ENCODE results near the gene LRRC56.
"Not testable (repeated sequence)": the region's sequence is repeated elsewhere in the genome, so short reads cannot be mapped to it uniquely, and the experiment has no call there.

Gene LRRC56

GRCh38 chr11:516400-516799, 20.9 kb upstream of the LRRC56 start:
- peaks cover 3% of the 10 kb centered on the region for H3K36me3 ChIP-seq (ENCODE audit: control insufficient read depth, insufficient read depth, low read length)
- no peaks in the 10 kb centered on the region for H3K9me3 ChIP-seq (ENCODE audit: control insufficient read depth, insufficient read depth, low read length)
- H3K9ac ChIP-seq (ENCODE audit: low read depth, low read length): no peak overlapping the region
- H3K27me3 ChIP-seq (ENCODE audit: control insufficient read depth, insufficient read depth, low read length): no peaks in the 10 kb centered on the region
- no peak overlapping the region for H3K4me3 ChIP-seq (ENCODE audit: low read depth, low read length)
- no peaks in the 10 kb centered on the region for H3K4me1 ChIP-seq (ENCODE audit: control insufficient read depth, insufficient read depth, low read length)

- not testable (repeated sequence) for H3K9ac ChIP-seq (ENCODE audit: low read depth, low read length); H3K4me1 ChIP-seq (ENCODE audit: control insufficient read depth, insufficient read depth, low read length); H3K9me3 ChIP-seq (ENCODE audit: control insufficient read depth, insufficient read depth, low read length); H3K4me3 ChIP-seq (ENCODE audit: low read depth, low read length); H3K27me3 ChIP-seq (ENCODE audit: control insufficient read depth, insufficient read depth, low read length); H3K36me3 ChIP-seq (ENCODE audit: control insufficient read depth, insufficient read depth, low read length)
Measured at GRCh38 chr11:516918-517685, 20.2 kb upstream of the LRRC56 start.

DNA sequence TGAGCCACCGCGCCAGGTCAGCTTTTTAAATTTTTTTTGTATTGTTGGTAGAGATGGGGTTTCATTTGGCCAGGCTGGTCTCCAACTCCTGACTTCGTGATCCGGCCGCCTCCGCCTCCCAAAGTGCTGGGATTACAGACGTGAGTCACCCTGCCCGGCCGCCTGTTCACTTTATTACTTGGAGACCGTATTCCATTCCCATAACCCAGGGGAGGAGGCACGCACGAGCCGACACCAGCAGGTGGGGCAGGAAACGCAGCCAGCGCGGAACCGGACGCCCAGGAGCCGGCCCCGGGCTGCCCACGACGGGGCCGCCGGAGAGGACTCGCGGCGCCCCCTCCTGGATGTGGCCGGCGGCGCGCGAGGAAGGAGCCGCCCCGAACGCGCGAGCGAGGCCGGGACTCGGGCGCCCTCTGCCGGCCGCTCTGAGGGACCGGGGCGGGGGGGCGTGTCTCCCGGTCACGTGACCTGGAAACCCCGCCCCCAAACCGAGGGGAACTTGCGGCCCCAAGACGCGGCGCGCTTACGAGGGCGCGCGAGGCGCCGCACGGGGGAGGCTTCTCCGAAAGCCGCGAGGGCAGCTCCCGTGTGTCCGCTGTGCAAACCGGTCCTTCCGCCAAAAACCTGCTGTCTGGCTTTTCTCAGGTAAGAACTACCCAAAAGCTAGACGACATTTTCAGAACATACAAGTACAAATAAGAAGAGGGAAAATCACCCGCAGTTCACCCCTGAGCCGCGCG, 18.7 kb upstream of the LRRC56 start:
- Histone ChIP-seq H3K9ac (ENCODE audit: low read depth, low read length) (no peak overlapping the region), H3K4me1 (ENCODE audit: control insufficient read depth, insufficient read depth, low read length) (no peaks in the 10 kb centered on the region), H3K36me3 (ENCODE audit: control insufficient read depth, insufficient read depth, low read length) (peaks cover 3% of the 10 kb centered on the region), H3K9me3 (ENCODE audit: control insufficient read depth, insufficient read depth, low read length) (no peaks in the 10 kb centered on the region), H3K4me3 (ENCODE audit: low read depth, low read length) (peak overlapping the region; percentile 30), H3K27me3 (ENCODE audit: control insufficient read depth, insufficient read depth, low read length) (no peaks in the 10 kb centered on the region)

DNA sequence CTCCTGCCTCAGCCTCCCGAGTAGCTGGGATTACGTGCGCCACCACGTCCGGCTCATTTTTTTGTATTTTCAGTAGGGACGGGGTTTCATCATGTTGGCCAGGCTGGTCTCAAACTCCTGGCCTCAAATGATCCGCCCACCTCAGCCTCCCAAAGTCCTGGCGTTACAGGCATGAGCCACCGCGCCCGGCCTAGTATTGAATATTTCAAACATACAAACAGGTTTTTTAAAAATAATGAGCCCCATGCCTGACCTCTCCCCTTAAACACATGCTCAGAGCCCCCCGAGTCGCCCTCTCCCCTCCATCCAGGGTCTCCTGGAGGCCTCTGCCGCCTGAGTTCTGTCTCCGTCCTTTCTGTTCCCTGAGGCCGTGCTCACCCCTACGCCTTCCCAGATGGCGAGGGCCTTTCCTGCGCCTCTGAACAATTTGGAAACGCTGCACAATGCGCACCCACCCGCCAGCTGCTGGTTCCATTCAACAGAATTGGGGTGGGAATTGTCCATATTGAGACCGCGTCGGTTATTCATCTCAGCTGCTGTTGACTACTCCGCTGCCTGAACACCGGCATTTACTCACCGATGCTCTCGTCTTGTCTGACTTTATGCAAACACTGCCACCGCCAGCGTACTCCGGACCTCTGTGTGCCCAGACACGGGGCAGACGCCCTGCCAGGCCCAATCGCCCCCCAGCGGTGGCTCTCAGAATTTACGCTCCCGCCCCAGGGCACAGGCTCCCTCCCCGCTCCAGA, 16.7 kb upstream of the LRRC56 start:
- no peaks in the 10 kb centered on the region for H3K4me1 ChIP-seq (ENCODE audit: control insufficient read depth, insufficient read depth, low read length)

DNA sequence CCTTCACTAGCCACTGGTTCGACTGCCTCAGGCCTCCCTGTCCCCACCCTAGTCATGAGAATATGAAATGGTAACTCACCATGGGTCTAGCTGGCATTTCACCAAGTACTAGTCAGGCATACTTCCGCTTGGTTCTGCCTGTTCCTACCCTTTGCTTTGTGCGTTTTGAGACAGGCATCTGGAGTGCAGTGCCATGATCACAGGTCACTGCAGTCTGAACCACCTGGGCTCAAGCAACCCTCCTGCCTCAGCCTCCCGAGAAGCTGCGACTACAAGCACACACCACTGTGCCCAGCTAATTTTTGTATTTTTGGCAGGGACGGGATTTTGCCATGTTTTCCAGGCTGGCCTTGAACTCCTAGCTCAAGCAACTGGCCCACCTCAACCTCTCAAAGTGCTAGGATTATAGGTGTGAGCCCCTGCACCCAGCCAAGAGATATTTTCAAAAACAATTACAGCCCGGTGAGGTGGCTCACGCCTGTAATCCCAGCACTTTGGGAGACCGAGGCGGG, 16.1 kb upstream of the LRRC56 start:
- no peaks in the 10 kb centered on the region for H3K27me3 ChIP-seq (ENCODE audit: control insufficient read depth, insufficient read depth, low read length)
- no peaks in the 10 kb centered on the region for H3K4me1 ChIP-seq (ENCODE audit: control insufficient read depth, insufficient read depth, low read length)
- no peaks in the 10 kb centered on the region for H3K36me3 ChIP-seq (ENCODE audit: control insufficient read depth, insufficient read depth, low read length)
- H3K9me3 ChIP-seq (ENCODE audit: control insufficient read depth, insufficient read depth, low read length): no peaks in the 10 kb centered on the region
- no peak overlapping the region for H3K9ac ChIP-seq (ENCODE audit: low read depth, low read length)
- no peak overlapping the region for H3K4me3 ChIP-seq (ENCODE audit: low read depth, low read length)

More for the DNA sequence above, 16.7 kb upstream of the LRRC56 start:
- H3K4me3 ChIP-seq (ENCODE audit: low read depth, low read length): no peak overlapping the region
- H3K36me3 ChIP-seq (ENCODE audit: control insufficient read depth, insufficient read depth, low read length): peaks cover 3% of the 10 kb centered on the region
- H3K9ac ChIP-seq (ENCODE audit: low read depth, low read length): no peak overlapping the region
- no peaks in the 10 kb centered on the region for H3K9me3 ChIP-seq (ENCODE audit: control insufficient read depth, insufficient read depth, low read length)
- H3K27me3 ChIP-seq (ENCODE audit: control insufficient read depth, insufficient read depth, low read length): no peaks in the 10 kb centered on the region

DNA sequence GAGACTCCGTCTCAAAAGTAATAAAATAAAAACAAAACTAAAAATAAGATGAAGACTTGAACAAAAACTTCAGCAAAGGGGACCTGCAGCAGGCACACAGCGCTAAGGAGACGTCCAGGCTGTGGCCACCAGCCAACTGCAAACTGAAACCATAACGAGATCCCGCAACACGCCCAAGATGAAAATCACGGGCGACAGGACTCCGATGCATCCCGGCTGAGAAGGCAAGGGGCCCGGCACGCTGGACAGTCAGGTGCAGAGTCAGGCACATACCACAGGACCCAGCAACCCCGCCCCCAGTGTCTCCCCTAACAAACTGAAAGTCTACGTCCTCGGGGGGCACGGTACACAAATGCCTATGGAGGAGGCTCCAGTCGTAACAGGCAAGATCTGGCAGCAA, 11.1 kb upstream of the LRRC56 start:
- H3K9me3 ChIP-seq (ENCODE audit: control insufficient read depth, insufficient read depth, low read length): no peaks in the 10 kb centered on the region
- no peak overlapping the region for H3K4me3 ChIP-seq (ENCODE audit: low read depth, low read length)
- peaks cover 2% of the 10 kb centered on the region for H3K36me3 ChIP-seq (ENCODE audit: control insufficient read depth, insufficient read depth, low read length)
- H3K9ac ChIP-seq (ENCODE audit: low read depth, low read length): no peak overlapping the region
- no peaks in the 10 kb centered on the region for H3K27me3 ChIP-seq (ENCODE audit: control insufficient read depth, insufficient read depth, low read length)
- H3K4me1 ChIP-seq (ENCODE audit: control insufficient read depth, insufficient read depth, low read length): no peaks in the 10 kb centered on the region

GRCh38 chr11:528166-528814, 9.0 kb upstream of the LRRC56 start:
- no peak overlapping the region for H3K9ac ChIP-seq (ENCODE audit: low read depth, low read length)
- H3K36me3 ChIP-seq (ENCODE audit: control insufficient read depth, insufficient read depth, low read length): peaks cover 16% of the 10 kb centered on the region
- no peak overlapping the region for H3K4me3 ChIP-seq (ENCODE audit: low read depth, low read length)
- H3K9me3 ChIP-seq (ENCODE audit: control insufficient read depth, insufficient read depth, low read length): no peaks in the 10 kb centered on the region
- H3K4me1 ChIP-seq (ENCODE audit: control insufficient read depth, insufficient read depth, low read length): no peaks in the 10 kb centered on the region
- H3K27me3 ChIP-seq (ENCODE audit: control insufficient read depth, insufficient read depth, low read length): no peaks in the 10 kb centered on the region

- Histone ChIP-seq H3K36me3 (ENCODE audit: control insufficient read depth, insufficient read depth, low read length) (peaks cover 23% of the 10 kb centered on the region), H3K27me3 (ENCODE audit: control insufficient read depth, insufficient read depth, low read length) (no peaks in the 10 kb centered on the region), H3K4me1 (ENCODE audit: control insufficient read depth, insufficient read depth, low read length) (no peaks in the 10 kb centered on the region), H3K4me3 (ENCODE audit: low read depth, low read length) (no peak overlapping the region), H3K9ac (ENCODE audit: low read depth, low read length) (no peak overlapping the region), H3K9me3 (ENCODE audit: control insufficient read depth, insufficient read depth, low read length) (no peaks in the 10 kb centered on the region)
Measured at GRCh38 chr11:528815-529727, 8.3 kb upstream of the LRRC56 start.

DNA sequence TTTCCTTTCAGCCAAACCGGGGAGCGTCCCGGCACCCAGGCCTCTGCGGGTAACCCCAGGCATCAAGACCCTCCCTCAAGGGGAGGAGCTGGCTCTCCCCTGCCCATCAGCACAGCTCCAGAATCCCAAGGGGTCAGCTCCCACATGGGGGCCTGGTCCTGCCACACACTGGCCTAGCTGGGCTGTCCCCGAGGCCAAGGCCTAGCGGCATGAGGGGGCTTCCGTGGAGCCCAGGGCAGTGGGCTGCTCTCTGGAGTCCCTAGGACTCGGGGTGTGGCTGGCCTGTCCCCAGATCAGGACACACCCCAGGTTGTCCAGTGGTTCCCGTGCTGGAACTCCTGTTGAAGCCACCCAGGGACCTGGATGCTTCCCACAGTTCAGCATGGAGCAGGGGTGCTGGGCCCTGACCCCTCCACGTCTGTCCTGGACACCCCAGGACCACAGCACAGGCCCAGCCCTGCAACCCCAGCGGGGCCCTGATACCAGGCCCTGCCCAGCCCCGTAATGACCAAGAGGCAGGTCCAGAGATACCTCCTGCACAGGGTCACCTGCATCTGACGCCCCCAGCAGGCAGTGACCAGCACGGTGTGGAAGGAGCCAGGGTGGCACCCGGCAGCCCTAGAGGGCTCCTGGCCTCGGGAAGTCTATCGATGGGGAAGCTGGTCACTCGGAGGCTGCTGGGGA, 7.5 kb upstream of the LRRC56 start:
- Histone ChIP-seq H3K9ac (ENCODE audit: low read depth, low read length) (no peak overlapping the region), H3K4me3 (ENCODE audit: low read depth, low read length) (no peak overlapping the region), H3K36me3 (ENCODE audit: control insufficient read depth, insufficient read depth, low read length) (peaks cover 23% of the 10 kb centered on the region), H3K27me3 (ENCODE audit: control insufficient read depth, insufficient read depth, low read length) (no peaks in the 10 kb centered on the region), H3K4me1 (ENCODE audit: control insufficient read depth, insufficient read depth, low read length) (no peaks in the 10 kb centered on the region), H3K9me3 (ENCODE audit: control insufficient read depth, insufficient read depth, low read length) (no peaks in the 10 kb centered on the region)

DNA sequence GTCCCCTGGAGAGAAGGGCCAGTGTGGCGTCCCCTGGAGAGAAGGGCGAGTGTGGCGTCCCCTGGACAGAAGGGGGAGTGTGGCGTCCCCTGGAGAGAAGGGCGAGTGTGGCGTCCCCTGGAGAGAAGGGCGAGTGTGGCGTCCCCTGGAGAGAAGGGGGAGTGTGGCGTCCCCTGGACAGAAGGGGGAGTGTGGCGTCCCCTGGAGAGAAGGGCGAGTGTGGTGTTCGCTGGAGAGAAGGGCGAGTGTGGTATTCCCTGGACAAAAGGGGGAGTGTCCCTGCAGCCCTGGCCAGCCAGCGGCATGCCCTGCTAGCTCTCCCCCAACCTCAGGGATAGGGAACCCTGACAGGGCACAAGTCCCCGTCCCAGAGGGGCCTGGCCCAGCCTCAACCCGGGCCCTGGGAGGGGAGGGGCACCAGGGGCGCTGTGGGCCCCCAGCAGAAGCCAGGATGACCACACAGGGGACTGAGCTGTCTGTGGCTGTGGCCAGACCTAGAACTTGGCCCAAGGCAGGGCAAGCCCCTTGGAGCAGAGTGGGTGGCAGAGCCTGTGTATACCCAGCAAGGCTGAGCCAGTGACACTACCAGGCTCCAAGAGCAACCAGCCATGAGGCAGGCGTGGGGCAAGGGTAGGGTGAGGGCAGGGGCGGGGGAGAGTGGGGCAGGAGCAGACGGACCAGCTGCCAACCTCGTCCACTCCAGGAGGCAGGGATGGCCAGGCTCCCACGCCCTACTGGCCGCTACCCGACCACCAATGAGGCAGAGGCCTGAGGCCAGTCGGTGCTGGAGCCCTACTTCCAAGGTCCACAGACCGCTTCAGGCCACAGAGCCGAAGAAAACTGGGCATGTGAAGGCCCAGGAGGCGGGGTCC, 6.1 kb upstream of the LRRC56 start:
- Histone ChIP-seq H3K9ac (ENCODE audit: low read depth, low read length) (no peak overlapping the region), H3K4me1 (ENCODE audit: control insufficient read depth, insufficient read depth, low read length) (no peaks in the 10 kb centered on the region), H3K4me3 (ENCODE audit: low read depth, low read length) (no peak overlapping the region), H3K9me3 (ENCODE audit: control insufficient read depth, insufficient read depth, low read length) (no peaks in the 10 kb centered on the region), H3K36me3 (ENCODE audit: control insufficient read depth, insufficient read depth, low read length) (peaks cover 23% of the 10 kb centered on the region), H3K27me3 (ENCODE audit: control insufficient read depth, insufficient read depth, low read length) (no peaks in the 10 kb centered on the region)
